Superior temporal gyrus (tissue), 1 donor: ENCODE measurements around the gene CIDEA.
A peak's percentile ranks its signal among the peaks of the same experiment; 100 is the strongest.

Experiments used
- DNase-seq: peaks from one replicate; pipeline ENCODE4 v3.0.0-alpha.2; 2016; ENCODE audit errors: extremely low spot score

Gene CIDEA

GRCh38 chr18:12271376-12272235, 17.4 kb downstream of the CIDEA start:
- peak; percentile 72 for DNase-seq

DNA sequence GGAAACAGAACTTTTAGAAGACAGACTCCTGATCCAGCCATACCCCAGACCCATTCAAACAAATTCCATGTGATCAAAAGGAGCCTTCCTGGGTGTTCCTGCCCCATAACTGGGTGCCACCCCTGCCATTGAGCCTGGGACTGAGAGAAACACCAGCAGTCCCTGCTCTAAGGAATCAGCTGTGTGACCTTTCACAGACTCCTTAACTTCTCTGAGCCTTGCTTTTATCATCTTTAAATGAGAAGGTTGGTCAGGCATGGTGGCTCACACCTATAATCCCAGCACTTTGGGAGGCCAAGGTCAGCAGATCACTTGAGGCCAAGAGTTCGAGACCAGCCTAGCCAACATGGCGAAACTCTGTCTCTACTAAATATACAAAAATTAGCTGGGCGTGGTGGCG, 20.6 kb downstream of the CIDEA start:
- no peak for DNase-seq

DNA sequence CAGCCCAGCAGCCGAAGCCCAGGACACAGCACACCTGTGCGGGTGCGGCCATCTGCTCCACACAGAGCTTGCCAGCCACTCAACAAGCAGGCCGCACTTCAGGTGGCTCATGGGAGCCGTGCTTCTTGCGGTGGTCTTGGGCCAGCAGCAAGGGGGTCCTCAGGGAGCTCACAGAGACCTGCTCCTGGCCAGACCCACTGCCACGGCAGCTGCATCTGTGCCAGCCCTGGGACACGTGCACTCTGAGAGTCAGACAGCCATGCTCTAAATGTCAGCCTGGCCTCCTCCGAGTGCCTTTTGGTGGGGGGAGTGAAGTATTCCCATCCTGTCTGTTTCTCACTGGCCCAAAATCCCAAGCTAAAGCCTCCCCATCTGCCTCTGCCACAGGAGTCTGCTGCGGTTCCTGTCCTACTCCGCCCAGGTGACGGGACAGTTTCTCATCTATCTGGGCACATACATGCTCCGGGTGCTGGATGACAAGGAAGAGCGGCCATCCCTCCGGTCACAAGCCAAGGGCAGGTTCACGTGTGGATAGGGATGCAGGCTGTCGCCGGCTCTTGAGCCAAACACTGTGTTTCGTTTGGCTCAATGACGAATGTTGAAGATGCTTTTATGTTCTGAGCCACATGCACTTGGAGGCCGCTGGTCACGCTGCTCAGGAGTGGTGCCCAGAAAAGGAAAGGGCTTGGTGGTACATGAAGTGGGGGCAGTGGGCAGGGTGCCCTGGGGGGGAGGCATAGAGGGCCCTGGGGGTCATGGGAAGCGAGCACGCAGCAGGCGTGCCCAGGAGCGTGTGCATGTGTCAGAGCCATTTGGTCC, 22.8 kb downstream of the CIDEA start:
- DNase-seq: no peak

DNA sequence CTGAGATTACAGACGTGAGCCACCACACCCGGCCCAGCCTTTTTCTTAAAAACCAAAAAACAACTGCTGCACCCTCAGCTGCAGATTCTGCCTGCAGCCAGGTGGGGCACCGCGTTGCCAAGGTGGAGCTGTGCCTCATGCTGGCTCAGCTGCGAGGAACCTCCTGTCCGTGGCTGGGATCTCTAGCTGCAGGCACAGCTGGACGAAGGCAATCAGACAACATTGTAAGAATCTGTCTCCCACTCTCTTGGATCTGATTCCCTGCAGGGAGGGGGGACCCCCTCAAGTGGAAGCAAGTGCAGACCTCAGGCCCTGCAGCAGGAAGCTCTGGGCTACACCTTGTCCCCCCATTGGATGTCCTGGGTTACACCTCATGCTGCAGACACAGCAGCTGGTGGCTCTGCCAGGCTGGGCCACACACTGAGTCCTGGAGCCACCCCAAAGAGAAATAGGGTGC, 24.1 kb downstream of the CIDEA start:
- no peak for DNase-seq

- no peak for DNase-seq
These were observed 24.9 kb downstream of the CIDEA start for GRCh38 chr18:12278741-12279682.

DNA sequence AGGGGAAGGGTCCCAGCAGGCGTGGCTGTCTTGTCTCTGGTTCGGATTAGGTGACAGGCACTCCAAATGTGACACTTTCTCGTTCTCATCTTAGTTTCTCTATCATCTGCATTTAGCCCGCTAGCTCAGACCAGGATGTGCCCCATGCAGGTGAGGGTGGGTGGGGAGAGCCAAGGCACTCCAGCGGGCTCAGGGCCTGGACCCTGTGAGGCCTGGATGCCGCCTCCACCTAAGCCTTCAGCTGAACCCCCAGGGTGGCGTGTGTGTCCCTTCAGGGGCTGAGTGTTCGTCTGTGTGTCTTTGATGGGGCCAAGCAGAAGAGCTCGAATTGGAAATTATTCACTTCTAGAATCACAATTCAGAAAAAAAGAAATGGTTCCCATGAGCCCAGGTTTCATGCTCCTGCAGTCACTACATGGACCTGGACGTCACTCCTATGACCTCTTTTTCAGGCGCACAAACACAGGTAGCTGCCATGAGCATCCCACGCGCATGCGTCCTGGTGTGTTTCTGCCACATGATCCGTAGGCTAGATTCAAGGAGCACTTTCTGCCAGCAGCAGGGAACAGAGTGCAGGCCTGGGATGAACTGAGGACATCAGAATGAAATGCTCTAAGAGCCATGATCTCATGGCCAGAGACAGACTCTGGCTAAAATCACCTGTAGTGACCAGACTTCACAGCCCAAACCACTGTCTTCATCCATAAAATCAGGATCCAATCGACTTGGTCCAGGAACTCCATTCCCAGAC, 25.8 kb downstream of the CIDEA start:
- DNase-seq: no peak

GRCh38 chr18:12281861-12282260, 27.7 kb downstream of the CIDEA start:
- no peak for DNase-seq

DNA sequence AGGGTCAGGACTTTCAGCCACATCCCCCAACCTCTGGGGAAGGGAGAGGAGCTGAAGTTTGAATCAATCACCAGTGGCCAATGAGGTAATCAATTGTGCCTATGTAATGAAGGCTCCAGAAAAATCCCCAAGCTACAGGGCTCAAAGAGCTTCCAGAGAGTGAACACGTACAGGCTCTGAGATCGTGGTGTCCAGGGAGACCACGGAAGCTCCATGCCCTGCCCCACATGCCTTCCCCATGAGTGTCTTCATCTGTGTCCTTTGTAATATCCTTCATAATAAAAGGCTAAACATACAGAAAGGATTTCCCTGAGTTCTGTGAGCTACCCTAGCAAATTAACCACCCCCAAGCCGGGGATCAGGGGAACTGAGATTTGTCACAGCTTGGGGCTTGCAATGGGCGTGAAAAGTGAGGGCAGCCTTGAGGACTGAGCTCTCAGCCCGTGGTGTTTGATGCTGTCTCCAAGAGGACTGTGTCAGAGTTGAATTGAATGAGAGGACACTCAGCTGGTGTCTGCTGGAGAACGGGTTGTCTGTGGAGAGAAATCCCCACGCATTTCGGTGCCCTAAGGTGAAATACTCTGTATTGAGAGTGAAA, 28.4 kb downstream of the CIDEA start:
- DNase-seq: no peak

DNA sequence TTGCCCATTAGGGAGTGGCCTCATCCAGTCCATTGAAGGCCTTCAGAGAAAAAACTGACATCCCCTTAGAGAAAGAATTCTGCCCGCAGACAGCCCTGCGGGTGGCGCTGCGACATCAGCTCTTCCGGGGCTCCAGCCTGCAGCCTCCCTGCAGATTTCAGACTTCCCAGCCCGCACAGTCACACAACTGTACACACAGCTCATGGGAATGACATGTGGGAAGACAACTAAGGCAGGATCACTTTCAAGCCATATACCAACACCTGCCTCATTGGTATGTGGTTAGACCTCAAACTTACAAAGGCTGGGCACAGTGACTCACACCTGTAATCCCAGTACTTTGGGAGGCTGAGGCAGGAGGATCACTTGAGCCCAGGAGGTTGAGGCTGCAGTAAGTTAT, 29.1 kb downstream of the CIDEA start:
- no peak for DNase-seq

- no peak for DNase-seq
These were observed 29.5 kb downstream of the CIDEA start for GRCh38 chr18:12283666-12284065.

- DNase-seq: no peak
These were observed 33.0 kb downstream of the CIDEA start for GRCh38 chr18:12287131-12287681.

DNA sequence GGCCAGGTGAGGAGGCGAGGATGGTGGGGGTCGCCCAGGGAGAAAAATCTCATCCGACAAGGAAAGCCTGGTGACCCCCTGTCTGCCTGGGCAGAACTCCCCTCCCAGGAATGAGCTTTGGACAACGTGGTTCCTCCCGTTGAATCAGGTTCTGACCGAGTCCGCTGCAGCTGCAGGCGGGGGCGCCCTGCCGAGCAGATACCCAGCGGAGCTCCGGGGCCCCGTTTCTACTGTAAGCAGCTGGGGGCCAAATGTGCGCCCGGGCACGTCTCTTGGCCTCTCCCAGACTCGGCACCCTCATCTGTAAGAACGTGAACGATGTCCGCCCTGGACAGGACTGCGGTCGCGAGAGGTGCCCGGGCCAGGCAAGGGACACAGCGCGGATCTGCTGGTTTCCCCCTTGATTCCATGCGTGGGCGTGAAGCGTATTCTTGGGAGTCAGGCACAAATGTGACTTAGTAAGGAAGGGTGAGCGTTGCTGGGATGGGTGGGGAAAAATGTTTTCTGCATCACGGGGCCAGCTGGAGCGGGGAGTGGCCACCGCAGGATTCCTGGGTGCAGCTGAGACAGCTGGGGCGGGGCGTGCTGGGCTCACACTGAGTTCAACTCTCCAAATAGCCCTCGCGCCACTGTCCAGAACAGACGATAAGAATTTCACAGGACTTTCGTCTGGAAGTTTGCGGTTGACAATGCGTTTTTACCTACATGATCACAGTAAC, 33.7 kb downstream of the CIDEA start:
- no peak for DNase-seq

DNA sequence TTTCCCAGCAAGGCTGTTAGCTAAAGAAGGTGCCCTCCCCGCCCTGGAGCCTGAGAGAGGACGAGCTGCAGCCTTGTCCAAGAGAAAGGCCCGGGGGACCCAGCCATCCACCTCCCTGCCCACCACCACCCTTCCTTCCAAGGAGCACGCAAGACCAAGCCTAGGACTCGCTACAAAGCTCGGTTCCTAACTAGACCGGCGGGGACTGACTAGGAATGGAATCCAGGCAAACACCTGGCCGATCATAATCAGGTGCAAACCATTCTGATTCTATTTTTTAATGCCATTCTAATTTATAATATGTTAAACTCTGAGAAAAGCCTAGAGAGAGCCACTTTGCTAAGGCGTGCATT, 34.2 kb downstream of the CIDEA start:
- DNase-seq: no peak

- DNase-seq: no peak
These were observed 35.9 kb downstream of the CIDEA start for GRCh38 chr18:12290086-12290485.

DNA sequence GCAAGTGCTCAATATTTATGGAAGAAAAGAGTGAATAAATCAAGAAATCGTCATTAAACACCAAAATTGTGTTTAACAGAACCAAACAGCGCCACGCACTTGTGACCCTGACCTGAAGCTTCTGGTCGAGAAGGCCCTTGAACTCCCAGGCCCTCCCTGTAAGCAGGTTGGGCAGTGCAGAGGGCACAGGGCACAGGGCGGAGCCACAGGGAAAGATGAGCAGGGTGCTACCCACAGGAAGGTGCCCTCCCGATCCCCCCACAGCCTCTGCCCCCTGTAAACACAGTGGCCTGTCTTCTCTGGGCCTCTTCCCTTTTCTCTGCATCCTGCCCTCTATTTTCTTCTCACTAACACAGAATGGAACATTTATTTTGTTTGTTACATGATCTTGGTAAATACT, 37.0 kb downstream of the CIDEA start:
- DNase-seq: no peak

DNA sequence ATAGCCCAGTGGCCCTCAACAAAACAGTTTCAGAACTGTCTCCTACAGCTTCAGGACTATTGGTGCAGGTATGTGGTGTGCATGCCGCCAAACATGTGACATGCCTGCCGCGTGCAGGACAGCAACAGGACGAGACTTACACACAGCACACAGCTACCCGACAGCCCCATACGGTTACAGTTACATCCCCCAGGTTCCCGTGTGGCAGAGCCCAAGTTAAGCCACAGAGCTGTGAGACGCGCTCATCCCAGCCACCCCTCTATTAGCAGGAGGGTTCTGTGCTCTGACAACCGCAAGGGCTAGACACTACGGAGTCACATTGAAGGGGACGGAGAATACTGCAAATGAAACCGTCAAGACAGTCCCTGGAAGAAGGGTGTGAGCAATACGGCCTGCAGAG, 37.5 kb downstream of the CIDEA start:
- no peak for DNase-seq

- no peak for DNase-seq
These were observed 39.7 kb downstream of the CIDEA start for GRCh38 chr18:12293831-12294230.

- DNase-seq: no peak
These were observed 41.4 kb downstream of the CIDEA start for GRCh38 chr18:12295389-12296086.

DNA sequence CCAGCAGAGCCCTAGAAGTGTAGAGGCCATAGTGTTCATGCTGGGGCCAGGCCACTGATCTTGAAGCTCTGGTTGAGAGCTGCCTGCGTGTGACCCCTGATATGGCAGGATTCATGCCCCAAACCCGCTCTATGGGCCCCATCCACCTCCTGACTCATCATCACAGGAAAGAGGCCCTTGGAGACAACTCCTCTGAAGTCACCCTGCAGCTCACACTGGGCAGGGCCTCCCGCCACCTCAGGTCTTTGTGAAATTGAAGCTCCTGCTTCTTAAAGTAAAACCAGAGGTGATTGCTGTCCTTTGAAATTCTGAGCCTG, 41.9 kb downstream of the CIDEA start:
- DNase-seq: no peak
